SK-N-SH treated with all-trans-retinoic acid at 6 μM for 48 hours (cell line): ENCODE data around the gene MOV10L1.

ENCODE experiments used
- ARNTL ChIP-seq: fragments of 450-650 bp; formaldehyde crosslinking; IDR thresholded peaks from 2 replicates; pipeline ENCODE4 v1.5.0; 2020; ENCODE audit warnings: low read depth, mild to moderate bottlenecking, moderate library complexity, borderline replicate concordance
- CREB5 ChIP-seq: fragments of 250-450 bp; sonication (Bioruptor Pico); IDR thresholded peaks from 2 replicates; pipeline ENCODE4 v1.5.1; 2020; ENCODE audit warnings: low read depth, mild to moderate bottlenecking, moderate library complexity
- CSRNP3 ChIP-seq: fragments of 250-450 bp; sonication (Bioruptor Pico); IDR thresholded peaks from 2 replicates; pipeline ENCODE4 v1.5.1; 2021; ENCODE audit warnings: mild to moderate bottlenecking, moderate library complexity
- GLIS3 ChIP-seq: fragments of 250-450 bp; sonication (Bioruptor Pico); IDR thresholded peaks from 2 replicates; pipeline ENCODE4 v1.5.0; 2020; ENCODE audit warnings: mild to moderate bottlenecking, moderate library complexity
- ISL1 ChIP-seq: fragments of 250-450 bp; sonication (Bioruptor Pico); IDR thresholded peaks from 2 replicates; pipeline ENCODE4 v2.1.2; 2022; ENCODE audit warnings: mild to moderate bottlenecking, moderate library complexity
- POU6F1 ChIP-seq: fragments of 250-450 bp; sonication (Bioruptor Pico); IDR thresholded peaks from 2 replicates; pipeline ENCODE4 v1.8.0; 2021; ENCODE audit warnings: low read depth, mild to moderate bottlenecking, moderate library complexity, borderline replicate concordance
- RARB ChIP-seq: fragments of 250-450 bp; sonication (Bioruptor Pico); IDR thresholded peaks from 2 replicates; pipeline ENCODE4 v1.8.0; 2021; ENCODE audit warnings: mild to moderate bottlenecking, moderate library complexity
- SNAI2 ChIP-seq: fragments of 250-450 bp; sonication (Bioruptor Pico); IDR thresholded peaks from 2 replicates; pipeline ENCODE4 v1.5.0; 2020; ENCODE audit warnings: mild to moderate bottlenecking, moderate library complexity
- ZC3H10 ChIP-seq: fragments of 250-450 bp; sonication (Bioruptor Pico); IDR thresholded peaks from 2 replicates; pipeline ENCODE4 v1.5.1; 2021; ENCODE audit warnings: mild to moderate bottlenecking, moderate library complexity
- ZFP3 ChIP-seq: fragments of 250-450 bp; sonication (Bioruptor Pico); IDR thresholded peaks from 2 replicates; pipeline ENCODE4 v1.5.0; 2020; ENCODE audit warnings: mild to moderate bottlenecking, moderate library complexity
- ZFP30 ChIP-seq: fragments of 450-650 bp; formaldehyde crosslinking; IDR thresholded peaks from 2 replicates; pipeline ENCODE4 v1.5.0; 2022; ENCODE audit warnings: mild to moderate bottlenecking, moderate library complexity
- ZNF565 ChIP-seq: fragments of 450-650 bp; formaldehyde crosslinking; conservative IDR thresholded peaks from 2 replicates; pipeline ENCODE4 v1.5.0; 2020; ENCODE audit warnings: low read depth, mild to moderate bottlenecking, moderate library complexity
- ZNF70 ChIP-seq: fragments of 450-650 bp; formaldehyde crosslinking; IDR thresholded peaks from 2 replicates; pipeline ENCODE4 v1.5.0; 2020; ENCODE audit warnings: mild to moderate bottlenecking, moderate library complexity
- TF ChIP-seq, protein P1 (sequence below): fragments of 250-450 bp; sonication (Bioruptor Pico); IDR thresholded peaks from 2 replicates; pipeline ENCODE4 v1.8.0; 2020; ENCODE audit warnings: mild to moderate bottlenecking, moderate library complexity, borderline replicate concordance

GRCh38 chr22:50115693-50116092 lies 25.9 kb downstream of the MOV10L1 start:
- TF ChIP-seq CSRNP3 (no peak), CREB5 (no peak), GLIS3 (CRISPR knock-in tag) (no peak), ZFP30 (CRISPR knock-in tag) (no peak), ZFP3 (peak; percentile 80), ZNF565 (CRISPR knock-in tag) (no peak), ZC3H10 (no peak), ISL1 (CRISPR knock-in tag) (no peak), ARNTL (CRISPR knock-in tag) (no peak), SNAI2 (CRISPR knock-in tag) (peak; percentile 89), RARB (CRISPR knock-in tag) (no peak), POU6F1 (CRISPR knock-in tag) (no peak), ZNF70 (CRISPR knock-in tag) (0 out of 2 replicates have a peak, but pooled peaks have one; percentile 18)
- TF ChIP-seq, protein P1, sequence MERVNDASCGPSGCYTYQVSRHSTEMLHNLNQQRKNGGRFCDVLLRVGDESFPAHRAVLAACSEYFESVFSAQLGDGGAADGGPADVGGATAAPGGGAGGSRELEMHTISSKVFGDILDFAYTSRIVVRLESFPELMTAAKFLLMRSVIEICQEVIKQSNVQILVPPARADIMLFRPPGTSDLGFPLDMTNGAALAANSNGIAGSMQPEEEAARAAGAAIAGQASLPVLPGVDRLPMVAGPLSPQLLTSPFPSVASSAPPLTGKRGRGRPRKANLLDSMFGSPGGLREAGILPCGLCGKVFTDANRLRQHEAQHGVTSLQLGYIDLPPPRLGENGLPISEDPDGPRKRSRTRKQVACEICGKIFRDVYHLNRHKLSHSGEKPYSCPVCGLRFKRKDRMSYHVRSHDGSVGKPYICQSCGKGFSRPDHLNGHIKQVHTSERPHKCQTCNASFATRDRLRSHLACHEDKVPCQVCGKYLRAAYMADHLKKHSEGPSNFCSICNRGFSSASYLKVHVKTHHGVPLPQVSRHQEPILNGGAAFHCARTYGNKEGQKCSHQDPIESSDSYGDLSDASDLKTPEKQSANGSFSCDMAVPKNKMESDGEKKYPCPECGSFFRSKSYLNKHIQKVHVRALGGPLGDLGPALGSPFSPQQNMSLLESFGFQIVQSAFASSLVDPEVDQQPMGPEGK (CRISPR knock-in tag), result peak; percentile 94; the same call in 1 of the 2 replicates
